ENCODE measurements around the gene FZD8.

Gene FZD8

DNA sequence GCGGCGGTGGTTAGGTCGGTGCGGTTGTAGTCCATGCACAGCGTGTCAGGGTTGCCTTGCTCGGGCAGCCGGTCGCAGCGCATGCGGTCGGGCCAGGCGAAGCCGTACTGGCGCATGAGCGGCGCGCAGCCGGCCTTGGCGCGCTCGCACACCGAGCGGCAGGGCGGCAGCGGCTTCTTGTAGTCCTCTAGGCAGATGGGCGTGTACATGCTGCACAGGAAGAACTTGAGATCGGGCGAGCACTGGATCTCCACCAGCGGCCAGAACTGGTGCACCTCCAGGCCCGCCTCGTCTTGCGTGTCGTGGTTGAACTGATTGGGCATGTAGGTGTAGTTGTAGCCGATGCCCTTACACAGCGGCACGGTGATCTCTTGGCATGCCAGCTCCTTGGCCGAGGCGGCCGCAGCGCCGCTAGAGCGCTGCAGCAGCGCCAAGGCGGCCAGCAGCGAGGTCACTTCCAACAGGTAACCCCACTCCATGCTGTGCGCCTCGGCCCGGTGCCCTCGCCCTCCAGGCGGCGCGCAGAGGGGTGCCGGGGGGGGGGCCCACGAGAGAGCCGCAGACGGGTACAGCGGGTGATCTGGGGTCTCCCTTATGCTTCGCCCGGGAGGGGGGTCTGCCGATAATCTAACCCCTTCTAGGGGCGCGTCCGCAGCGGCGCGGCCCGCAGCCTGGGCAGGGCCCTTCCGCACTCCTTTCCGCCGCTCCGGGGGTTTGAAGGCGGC is 983 bp downstream of the FZD8 start:
- peak; percentile 78 for DNase-seq

DNA sequence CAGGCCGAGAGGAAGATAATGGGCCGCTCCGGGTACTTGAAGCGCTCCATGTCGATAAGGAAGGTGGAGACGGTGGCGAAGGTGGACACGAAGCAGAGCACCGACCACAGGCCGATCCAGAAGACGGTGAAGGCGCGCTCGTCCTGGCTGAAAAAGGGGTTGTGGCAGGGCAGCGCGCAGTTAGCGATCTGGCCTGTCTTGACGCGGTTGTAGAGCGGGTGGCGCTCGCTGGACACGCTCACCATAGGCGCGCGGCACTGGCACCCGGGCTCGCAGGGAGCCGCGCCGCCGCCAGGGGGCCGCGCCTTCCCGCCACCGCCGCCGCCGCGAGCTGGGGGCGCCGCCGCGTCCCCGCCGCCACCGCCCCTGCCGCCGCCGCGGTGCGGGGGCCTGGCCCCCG is 1.6 kb downstream of the FZD8 start:
- DNase-seq, result peak; percentile 66

DNA sequence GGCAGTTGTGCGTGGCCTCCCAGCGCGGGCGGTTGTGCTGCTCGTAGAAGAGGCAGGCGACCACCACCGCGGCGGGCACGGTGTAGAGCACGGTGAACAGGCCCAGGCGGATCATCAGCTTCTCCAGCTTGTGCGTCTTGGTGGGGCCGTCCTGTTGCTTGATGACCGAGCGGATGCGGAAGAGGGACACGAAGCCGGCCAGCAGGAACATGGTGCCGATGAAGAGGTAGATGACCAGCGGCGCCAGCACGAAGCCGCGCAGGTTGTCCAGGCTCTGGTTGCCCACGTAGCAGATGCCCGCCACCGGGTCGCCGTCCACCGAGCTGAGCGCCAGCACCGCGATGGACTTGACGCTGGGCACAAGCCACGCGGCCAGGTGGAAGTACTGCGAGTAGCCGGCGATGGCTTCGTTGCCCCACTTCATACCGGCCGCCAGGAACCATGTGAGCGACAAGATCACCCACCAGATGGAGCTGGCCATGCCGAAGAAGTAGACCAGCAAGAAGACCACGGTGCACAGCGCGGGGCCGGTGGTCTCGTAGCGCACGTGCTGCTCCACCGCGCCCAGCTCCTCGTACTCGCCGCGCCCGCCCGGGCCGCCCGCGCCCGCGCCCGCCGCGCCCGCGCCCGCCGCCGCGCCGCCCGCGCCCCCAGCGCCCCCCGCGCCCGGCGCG is 2.2 kb downstream of the FZD8 start:
- peak; percentile 16 for DNase-seq

DNA sequence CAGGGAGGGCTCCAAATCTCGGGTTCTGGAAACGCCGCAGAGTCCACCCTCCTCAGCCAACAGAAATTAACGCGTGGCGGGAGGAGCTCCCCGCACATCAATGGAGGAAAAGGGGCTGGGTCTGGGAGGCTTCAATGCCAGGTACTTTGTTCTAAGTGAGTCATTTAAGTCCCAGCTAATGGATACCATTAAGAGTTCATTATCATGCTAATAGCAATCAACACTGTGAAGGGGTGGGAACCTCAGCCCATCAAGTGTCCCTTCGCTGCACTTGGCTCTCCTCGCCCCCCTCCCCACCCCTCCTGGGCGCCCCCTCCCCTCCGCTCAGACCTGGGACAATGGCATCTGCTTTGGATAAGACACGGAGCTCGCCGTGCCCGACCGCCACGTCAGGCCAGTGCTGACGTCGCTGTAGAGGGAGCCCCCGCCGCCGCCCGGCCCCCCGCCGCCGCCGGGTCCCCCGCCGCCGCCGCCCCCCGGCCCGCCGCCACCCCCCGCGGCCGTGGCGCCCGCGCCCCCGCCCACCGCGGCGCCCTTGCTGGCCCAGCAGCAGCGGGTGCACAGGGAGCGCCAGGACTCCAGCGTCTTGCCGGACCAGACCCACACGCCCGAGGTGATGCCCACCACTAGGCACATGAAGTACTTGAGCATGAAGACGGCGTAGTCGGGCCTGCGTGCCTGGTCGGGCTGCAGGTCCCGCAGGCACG is 2.9 kb downstream of the FZD8 start:
- DNase-seq, result no peak

GRCh38 chr10:35638101-35638500 is 4.0 kb downstream of the FZD8 start:
- DNase-seq, result no peak

DNA sequence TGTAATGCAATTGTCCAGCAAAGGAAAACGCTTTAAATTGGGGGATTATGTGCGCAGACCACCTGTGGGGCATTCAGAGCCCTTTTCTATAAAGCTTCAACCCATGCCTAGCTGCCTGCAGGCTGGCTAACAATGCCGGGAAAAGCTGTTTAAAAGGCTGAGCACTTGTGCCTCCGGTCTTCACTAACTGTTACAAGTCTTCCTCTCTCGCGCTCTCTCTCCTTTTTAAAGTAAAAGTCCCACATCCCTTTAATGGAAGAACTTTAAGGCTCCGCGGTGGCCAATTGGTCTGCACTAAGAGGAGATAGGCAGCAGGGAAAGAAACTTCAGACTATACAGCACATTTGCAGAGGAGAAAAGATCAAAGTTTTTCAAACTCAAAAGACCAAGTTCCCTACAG is 4.6 kb downstream of the FZD8 start:
- DNase-seq, result no peak

DNA sequence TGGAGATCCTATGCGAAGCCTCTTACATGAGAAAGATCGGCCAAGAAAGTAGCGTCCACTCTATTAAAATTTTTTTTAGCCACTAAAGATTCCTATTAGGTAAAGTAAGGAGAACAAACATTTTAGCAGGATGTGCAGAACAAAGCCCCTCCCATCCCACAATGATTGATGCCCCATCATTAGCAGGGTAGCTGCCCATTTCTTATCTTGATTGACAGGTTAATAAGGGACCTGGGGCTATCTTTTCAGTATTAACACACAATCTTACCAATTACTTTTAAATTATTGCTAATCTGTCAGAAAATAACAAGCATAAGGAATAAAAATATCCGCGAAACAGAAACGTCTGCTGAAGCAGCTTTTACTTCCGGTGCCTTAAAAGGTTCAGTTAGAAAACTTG is 5.1 kb downstream of the FZD8 start:
- no peak for DNase-seq

DNA sequence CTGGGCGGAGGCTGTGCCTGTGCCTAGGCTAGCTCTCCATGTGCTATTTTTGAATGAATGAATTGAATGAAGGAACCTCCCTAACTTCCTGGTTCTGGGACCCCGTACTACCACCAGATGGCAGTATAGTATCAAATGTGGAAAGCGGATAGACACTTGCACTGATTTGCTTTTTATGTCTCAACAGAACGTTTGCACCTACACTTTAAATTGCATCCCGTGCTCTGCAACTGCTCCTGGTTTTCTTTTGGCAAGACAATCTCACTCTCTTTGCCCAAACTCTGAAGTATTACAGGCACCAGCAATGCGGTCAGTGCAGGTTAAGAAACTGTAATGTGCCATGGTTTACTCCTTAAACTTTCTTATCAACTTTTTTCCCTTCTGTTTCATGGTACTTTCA is 6.5 kb downstream of the FZD8 start:
- peak; percentile 87 for DNase-seq

GRCh38 chr10:35633006-35633980 is 8.8 kb downstream of the FZD8 start:
- no peak for DNase-seq

DNA sequence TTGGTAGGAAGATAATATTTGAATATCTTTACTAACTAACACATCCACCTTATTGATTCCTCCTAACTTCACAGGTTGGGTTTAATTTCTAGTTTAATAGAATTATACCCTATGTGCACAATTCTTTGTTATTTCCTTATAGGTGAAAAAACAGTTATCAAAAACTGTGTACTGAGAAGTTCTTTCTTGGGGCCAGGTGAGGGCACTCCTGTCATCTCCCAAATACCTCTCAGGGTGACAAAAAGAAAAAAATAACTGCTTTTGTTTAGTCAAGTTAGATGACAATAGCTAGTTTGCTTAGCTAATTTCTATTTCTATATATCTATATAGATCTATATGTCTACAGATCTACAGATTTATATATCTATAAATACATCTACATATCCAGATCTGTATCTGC is 10.1 kb downstream of the FZD8 start:
- DNase-seq, result no peak

- no peak for DNase-seq
Measured at GRCh38 chr10:35631404-35631803, 10.7 kb downstream of the FZD8 start.

DNA sequence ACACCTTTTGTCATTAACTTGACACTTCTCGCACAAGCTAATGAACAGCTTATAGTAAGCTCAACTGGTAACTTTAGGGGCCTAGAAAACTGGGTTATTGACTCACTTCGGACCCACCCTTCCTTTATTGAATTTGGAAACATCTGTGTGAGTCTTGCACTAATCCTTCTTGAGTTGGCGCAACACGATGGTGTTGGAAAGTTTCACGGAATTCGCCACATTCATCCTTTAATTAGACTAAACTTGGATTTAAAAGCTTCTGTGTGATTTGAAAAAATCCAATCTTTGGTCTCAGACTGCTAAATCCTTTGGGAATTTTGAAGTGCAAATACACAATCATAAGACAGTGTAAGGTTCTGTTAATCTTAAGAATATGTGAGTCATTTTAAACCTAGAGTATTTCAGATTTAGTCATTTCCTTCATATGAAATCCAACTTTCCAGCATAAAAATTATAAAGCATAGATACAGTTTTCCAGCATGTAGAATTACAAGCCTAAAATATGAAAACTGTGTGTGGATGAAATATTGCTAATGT is 15.1 kb downstream of the FZD8 start:
- no peak for DNase-seq

- DNase-seq, result no peak
Measured at GRCh38 chr10:35614312-35614711, 27.8 kb downstream of the FZD8 start.

- peak; percentile 10 for DNase-seq
Measured at GRCh38 chr10:35613597-35614226, 28.4 kb downstream of the FZD8 start.

- no peak for DNase-seq
Measured at GRCh38 chr10:35613107-35613440, 29.0 kb downstream of the FZD8 start.

- DNase-seq, result no peak
Measured at GRCh38 chr10:35612385-35613106, 29.6 kb downstream of the FZD8 start.

- DNase-seq, result no peak
Measured at GRCh38 chr10:35611750-35612149, 30.3 kb downstream of the FZD8 start.

GRCh38 chr10:35608328-35608672 is 33.8 kb downstream of the FZD8 start:
- DNase-seq, result no peak

DNA sequence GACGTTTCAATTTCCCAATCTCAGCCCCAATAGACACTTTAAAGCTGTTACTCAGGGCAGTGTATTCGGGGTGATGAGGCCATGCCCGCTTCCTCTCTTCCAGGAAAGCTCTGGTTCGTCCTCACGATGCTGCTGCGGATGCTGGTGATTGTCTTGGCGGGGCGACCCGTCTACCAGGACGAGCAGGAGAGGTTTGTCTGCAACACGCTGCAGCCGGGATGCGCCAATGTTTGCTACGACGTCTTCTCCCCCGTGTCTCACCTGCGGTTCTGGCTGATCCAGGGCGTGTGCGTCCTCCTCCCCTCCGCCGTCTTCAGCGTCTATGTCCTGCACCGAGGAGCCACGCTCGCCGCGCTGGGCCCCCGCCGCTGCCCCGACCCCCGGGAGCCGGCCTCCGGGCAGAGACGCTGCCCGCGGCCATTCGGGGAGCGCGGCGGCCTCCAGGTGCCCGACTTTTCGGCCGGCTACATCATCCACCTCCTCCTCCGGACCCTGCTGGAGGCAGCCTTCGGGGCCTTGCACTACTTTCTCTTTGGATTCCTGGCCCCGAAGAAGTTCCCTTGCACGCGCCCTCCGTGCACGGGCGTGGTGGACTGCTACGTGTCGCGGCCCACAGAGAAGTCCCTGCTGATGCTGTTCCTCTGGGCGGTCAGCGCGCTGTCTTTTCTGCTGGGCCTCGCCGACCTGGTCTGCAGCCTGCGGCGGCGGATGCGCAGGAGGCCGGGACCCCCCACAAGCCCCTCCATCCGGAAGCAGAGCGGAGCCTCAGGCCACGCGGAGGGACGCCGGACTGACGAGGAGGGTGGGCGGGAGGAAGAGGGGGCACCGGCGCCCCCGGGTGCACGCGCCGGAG is 34.4 kb downstream of the FZD8 start:
- no peak for DNase-seq

DNA sequence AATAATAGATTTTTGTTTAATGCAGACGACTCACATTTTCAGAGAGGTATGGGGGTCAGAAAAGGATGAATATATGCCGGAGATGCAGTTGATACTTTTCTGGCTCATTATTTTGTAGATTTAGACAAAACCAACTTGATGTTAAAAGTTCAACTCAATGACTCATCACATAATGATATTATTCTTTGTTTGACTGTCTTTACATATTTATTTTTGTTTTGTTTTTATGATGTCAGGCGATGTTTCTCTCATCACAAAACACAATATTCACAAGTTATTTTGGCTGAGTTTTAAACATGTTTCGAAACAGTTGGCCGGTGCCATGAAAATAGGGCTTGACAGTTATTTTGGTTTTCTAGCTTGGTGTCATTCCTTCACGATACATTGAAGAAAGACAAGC is 35.7 kb downstream of the FZD8 start:
- DNase-seq, result no peak

- DNase-seq, result no peak
Measured at GRCh38 chr10:35605191-35605590, 36.9 kb downstream of the FZD8 start, which contains the start of gene GJD4. GJD4 (plus strand) TSS chr10:35605341; CDS start chr10:35605568, 227 bp downstream.
